Measurements from ENCODE around the gene XXYLT1. TPM values are rescaled to one million over a fixed set of nuclear protein-coding genes. Genes with fewer than 3 reads are reported as not detected.

The XXYLT1 gene
- total RNA-seq, 1 donor from 2014 or later, result 10.5 TPM

GRCh38 chr3:195255176-195255500 is 15.8 kb downstream of the XXYLT1 start:
- no peak for FAIRE-seq
- no peak for TF ChIP-seq CTCF (IDR thresholded peaks at IDR 0.05; ENCODE audit: insufficient read depth, low read length, severe bottlenecking)
- no peak for DNase-seq (ENCODE audit: low read depth)

GRCh38 chr3:195254454-195255175 is 16.3 kb downstream of the XXYLT1 start:
- Histone ChIP-seq H3K4me3 (ENCODE audit: low read depth, low read length) (no peak overlapping the region), H3K27me3 (ENCODE audit: control insufficient read depth, insufficient read depth, low read length) (no peaks in the 10 kb centered on the region), H3K36me3 (ENCODE audit: control insufficient read depth, insufficient read depth, low read length) (no peaks in the 10 kb centered on the region)
- FAIRE-seq (no peak), DNase-seq (ENCODE audit: low read depth) (no peak)
- TF ChIP-seq CTCF (IDR thresholded peaks at IDR 0.05; ENCODE audit: insufficient read depth, low read length, severe bottlenecking), result no peak

More at GRCh38 chr3:195255176-195255500, 15.8 kb downstream of the XXYLT1 start:
- Histone ChIP-seq H3K4me3 (ENCODE audit: low read depth, low read length) (no peak overlapping the region), H3K27me3 (ENCODE audit: control insufficient read depth, insufficient read depth, low read length) (no peaks in the 10 kb centered on the region), H3K36me3 (ENCODE audit: control insufficient read depth, insufficient read depth, low read length) (no peaks in the 10 kb centered on the region)

GRCh38 chr3:195253923-195254432 is 17.0 kb downstream of the XXYLT1 start:
- TF ChIP-seq CTCF (IDR thresholded peaks at IDR 0.05; ENCODE audit: insufficient read depth, low read length, severe bottlenecking), result no peak
- DNase-seq (ENCODE audit: low read depth), result no peak
- FAIRE-seq, result no peak
- Histone ChIP-seq H3K27me3 (ENCODE audit: control insufficient read depth, insufficient read depth, low read length) (no peaks in the 10 kb centered on the region), H3K36me3 (ENCODE audit: control insufficient read depth, insufficient read depth, low read length) (no peaks in the 10 kb centered on the region), H3K4me3 (ENCODE audit: low read depth, low read length) (no peak overlapping the region)

- Histone ChIP-seq H3K36me3 (ENCODE audit: control insufficient read depth, insufficient read depth, low read length) (peaks cover 1% of the 10 kb centered on the region), H3K4me3 (ENCODE audit: low read depth, low read length) (no peak overlapping the region), H3K27me3 (ENCODE audit: control insufficient read depth, insufficient read depth, low read length) (no peaks in the 10 kb centered on the region)
- no peak for DNase-seq (ENCODE audit: low read depth)
- FAIRE-seq, result no peak
- TF ChIP-seq CTCF (IDR thresholded peaks at IDR 0.05; ENCODE audit: insufficient read depth, low read length, severe bottlenecking), result no peak
These were observed 19.5 kb downstream of the XXYLT1 start for GRCh38 chr3:195251336-195252065.

- Histone ChIP-seq H3K4me3 (ENCODE audit: low read depth, low read length) (no peak overlapping the region), H3K27me3 (ENCODE audit: control insufficient read depth, insufficient read depth, low read length) (no peaks in the 10 kb centered on the region), H3K36me3 (ENCODE audit: control insufficient read depth, insufficient read depth, low read length) (peaks cover 1% of the 10 kb centered on the region)
- FAIRE-seq (peak; percentile 90), DNase-seq (ENCODE audit: low read depth) (no peak)
- TF ChIP-seq CTCF (IDR thresholded peaks at IDR 0.05; ENCODE audit: insufficient read depth, low read length, severe bottlenecking), result no peak
These were observed 20.3 kb downstream of the XXYLT1 start for GRCh38 chr3:195250473-195251251.
